Measurements from ENCODE around the gene EPC2. TPM values are rescaled to one million over a fixed set of nuclear protein-coding genes. Genes with fewer than 3 reads are reported as not detected.

The EPC2 gene
- polyA plus RNA-seq, 1 of the 3 experiments (the other 2 are of a cell fraction): 8.8 TPM

DNA sequence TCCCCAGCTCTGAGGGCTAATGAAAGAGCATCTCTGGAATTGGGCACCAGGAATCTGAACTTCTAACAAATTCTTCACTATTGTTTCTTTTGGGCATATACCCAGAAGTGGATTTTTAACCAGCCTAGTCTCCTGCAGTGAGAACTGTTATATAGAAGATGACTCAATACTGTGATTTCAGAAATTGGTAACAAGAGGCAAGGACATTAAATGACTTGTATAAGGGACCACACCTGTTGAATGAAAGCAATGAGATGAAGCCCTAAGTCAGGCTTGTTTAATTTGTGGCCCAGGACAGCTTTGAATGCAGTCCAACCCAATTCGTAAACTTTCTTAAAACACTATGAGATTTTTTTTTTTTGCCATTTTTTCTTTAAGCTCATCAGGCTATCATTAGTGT lies 57.9 kb downstream of the EPC2 start:
- H4K20me1 ChIP-seq (ENCODE audit: insufficient read depth): peaks cover 14% of the 10 kb centered on the region
- H3K4me1 ChIP-seq (ENCODE audit: control insufficient read depth in 1 of 2, insufficient read depth in 2 of 2, low read depth in 1 of 2, low read length in 1 of 2): no peaks in the 10 kb centered on the region; a peak in 1 of 4 replicates
- no peak overlapping the region for H3K4me2 ChIP-seq
- H3K9ac ChIP-seq: no peak overlapping the region
- WGBS (ENCODE audit: low lambda C conversion rate): 100% methylated on average over 1 of the region's 1 CpG
- CTCF ChIA-PET: interaction anchor here (0.9 kb wide), 1 partner anchor 11 kb away, joined by 3 read pairs; no protein-coding TSS in a partner anchor
- POLR2A ChIA-PET: no interaction called here
- peaks cover 0 to 57% of the 10 kb centered on the region in 2 experiments for H3K36me3 ChIP-seq (replicated peaks in 1 of 2; ENCODE audit: control insufficient read depth in 1 of 2, insufficient read depth in 2 of 2, low read length in 1 of 2)
- H2AFZ ChIP-seq (ENCODE audit: low read depth): no peak overlapping the region
- H3K79me2 ChIP-seq (ENCODE audit: insufficient read depth): peaks cover 55% of the 10 kb centered on the region
- no peak overlapping the region for H3K4me3 ChIP-seq (ENCODE audit: low read depth in 2 of 2, low read length in 1 of 2)
- no peak for DNase-seq
- peaks cover 22% of the 10 kb centered on the region for H3F3A ChIP-seq (replicated peaks; ENCODE audit: insufficient read depth)
- no peaks in the 10 kb centered on the region for H3K27me3 ChIP-seq (ENCODE audit: insufficient read depth)
- no peaks in the 10 kb centered on the region for H3K9me2 ChIP-seq
- no peak overlapping the region for H3K27ac ChIP-seq (ENCODE audit: low read depth in 2 of 2, low read length in 1 of 2)
- peaks cover 28% of the 10 kb centered on the region; the same call in 1 of the 2 replicates for H3K9me3 ChIP-seq
- TF ChIP-seq EP300 (IDR thresholded peaks at IDR 0.05; ENCODE audit: borderline replicate concordance in 1 of 2, low read depth in 1 of 2, low read length in 1 of 2) (no peak), FOXM1 (IDR thresholded peaks at IDR 0.05; ENCODE audit: low read depth) (no peak), SIN3A (IDR thresholded peaks at IDR 0.05; ENCODE audit: borderline replicate concordance, low read depth, low read length) (no peak), SMC3 (IDR thresholded peaks at IDR 0.05; ENCODE audit: low read depth, low read length) (no peak), NRF1 (IDR thresholded peaks at IDR 0.05; ENCODE audit: low read depth, low read length) (no peak)
- TF ChIP-seq, protein P1, sequence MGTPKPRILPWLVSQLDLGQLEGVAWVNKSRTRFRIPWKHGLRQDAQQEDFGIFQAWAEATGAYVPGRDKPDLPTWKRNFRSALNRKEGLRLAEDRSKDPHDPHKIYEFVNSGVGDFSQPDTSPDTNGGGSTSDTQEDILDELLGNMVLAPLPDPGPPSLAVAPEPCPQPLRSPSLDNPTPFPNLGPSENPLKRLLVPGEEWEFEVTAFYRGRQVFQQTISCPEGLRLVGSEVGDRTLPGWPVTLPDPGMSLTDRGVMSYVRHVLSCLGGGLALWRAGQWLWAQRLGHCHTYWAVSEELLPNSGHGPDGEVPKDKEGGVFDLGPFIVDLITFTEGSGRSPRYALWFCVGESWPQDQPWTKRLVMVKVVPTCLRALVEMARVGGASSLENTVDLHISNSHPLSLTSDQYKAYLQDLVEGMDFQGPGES (IDR thresholded peaks at IDR 0.05; ENCODE audit: low read depth, low read length): no peak

DNA sequence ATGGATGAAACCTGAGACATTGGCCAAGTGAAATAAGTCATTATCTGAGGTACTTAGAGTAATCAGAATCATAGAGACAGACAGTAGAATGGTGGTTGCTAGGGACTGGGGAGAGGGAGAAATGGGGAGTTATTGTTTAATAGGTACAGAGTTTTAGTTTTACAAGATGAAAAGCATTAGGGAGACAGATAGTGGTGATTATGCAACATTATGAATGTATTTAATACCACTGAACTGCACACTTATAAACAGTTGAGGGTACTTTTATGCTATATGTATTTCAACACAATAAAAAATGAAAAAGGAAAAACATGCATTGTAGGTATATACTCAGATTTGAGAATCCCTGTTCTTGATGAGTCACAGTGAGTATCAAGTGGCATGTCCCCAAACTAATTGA lies 59.7 kb downstream of the EPC2 start:
- no peak for DNase-seq
- Histone ChIP-seq H3K4me2 (no peak overlapping the region), H3K79me2 (ENCODE audit: insufficient read depth) (peaks cover 47% of the 10 kb centered on the region), H3K9ac (no peak overlapping the region), H2AFZ (ENCODE audit: low read depth) (no peak overlapping the region), H3K27ac (ENCODE audit: low read depth in 2 of 2, low read length in 1 of 2) (no peak overlapping the region), H3K9me3 (peaks cover 28% of the 10 kb centered on the region; the same call in 1 of the 2 replicates), H3K4me3 (ENCODE audit: low read depth in 2 of 2, low read length in 1 of 2) (no peak overlapping the region), H3K9me2 (no peaks in the 10 kb centered on the region), H3F3A (replicated peaks; ENCODE audit: insufficient read depth) (peaks cover 21% of the 10 kb centered on the region), H3K36me3 (replicated peaks in 1 of 2; ENCODE audit: control insufficient read depth in 1 of 2, insufficient read depth in 2 of 2, low read length in 1 of 2) (peaks cover 0 to 52% of the 10 kb centered on the region in 2 experiments), H3K27me3 (ENCODE audit: insufficient read depth) (no peaks in the 10 kb centered on the region), H3K4me1 (ENCODE audit: control insufficient read depth in 1 of 2, insufficient read depth in 2 of 2, low read depth in 1 of 2, low read length in 1 of 2) (no peaks in the 10 kb centered on the region; a peak in 1 of 4 replicates), H4K20me1 (ENCODE audit: insufficient read depth) (peaks cover 14% of the 10 kb centered on the region)
- ChIA-PET POLR2A (no interaction called here), CTCF (interaction anchor here (1.0 kb wide), 1 partner anchor 10 kb away, joined by 3 read pairs; no protein-coding TSS in a partner anchor)
- TF ChIP-seq, protein P2, sequence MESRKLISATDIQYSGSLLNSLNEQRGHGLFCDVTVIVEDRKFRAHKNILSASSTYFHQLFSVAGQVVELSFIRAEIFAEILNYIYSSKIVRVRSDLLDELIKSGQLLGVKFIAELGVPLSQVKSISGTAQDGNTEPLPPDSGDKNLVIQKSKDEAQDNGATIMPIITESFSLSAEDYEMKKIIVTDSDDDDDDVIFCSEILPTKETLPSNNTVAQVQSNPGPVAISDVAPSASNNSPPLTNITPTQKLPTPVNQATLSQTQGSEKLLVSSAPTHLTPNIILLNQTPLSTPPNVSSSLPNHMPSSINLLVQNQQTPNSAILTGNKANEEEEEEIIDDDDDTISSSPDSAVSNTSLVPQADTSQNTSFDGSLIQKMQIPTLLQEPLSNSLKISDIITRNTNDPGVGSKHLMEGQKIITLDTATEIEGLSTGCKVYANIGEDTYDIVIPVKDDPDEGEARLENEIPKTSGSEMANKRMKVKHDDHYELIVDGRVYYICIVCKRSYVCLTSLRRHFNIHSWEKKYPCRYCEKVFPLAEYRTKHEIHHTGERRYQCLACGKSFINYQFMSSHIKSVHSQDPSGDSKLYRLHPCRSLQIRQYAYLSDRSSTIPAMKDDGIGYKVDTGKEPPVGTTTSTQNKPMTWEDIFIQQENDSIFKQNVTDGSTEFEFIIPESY (IDR thresholded peaks at IDR 0.05; ENCODE audit: borderline replicate concordance, low read depth): no peak
- TF ChIP-seq MXI1 (IDR thresholded peaks at IDR 0.05; ENCODE audit: low read depth, low read length): no peak
- TF ChIP-seq, protein P3, sequence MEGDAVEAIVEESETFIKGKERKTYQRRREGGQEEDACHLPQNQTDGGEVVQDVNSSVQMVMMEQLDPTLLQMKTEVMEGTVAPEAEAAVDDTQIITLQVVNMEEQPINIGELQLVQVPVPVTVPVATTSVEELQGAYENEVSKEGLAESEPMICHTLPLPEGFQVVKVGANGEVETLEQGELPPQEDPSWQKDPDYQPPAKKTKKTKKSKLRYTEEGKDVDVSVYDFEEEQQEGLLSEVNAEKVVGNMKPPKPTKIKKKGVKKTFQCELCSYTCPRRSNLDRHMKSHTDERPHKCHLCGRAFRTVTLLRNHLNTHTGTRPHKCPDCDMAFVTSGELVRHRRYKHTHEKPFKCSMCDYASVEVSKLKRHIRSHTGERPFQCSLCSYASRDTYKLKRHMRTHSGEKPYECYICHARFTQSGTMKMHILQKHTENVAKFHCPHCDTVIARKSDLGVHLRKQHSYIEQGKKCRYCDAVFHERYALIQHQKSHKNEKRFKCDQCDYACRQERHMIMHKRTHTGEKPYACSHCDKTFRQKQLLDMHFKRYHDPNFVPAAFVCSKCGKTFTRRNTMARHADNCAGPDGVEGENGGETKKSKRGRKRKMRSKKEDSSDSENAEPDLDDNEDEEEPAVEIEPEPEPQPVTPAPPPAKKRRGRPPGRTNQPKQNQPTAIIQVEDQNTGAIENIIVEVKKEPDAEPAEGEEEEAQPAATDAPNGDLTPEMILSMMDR (IDR thresholded peaks at IDR 0.05): no peak
- TF ChIP-seq RAD21 (IDR thresholded peaks at IDR 0.05; ENCODE audit: low read length): no peak
- TF ChIP-seq RXRA (IDR thresholded peaks at IDR 0.05; ENCODE audit: borderline replicate concordance, low read depth): no peak
- TF ChIP-seq POLR2AphosphoS5 (IDR thresholded peaks at IDR 0.05; ENCODE audit: low read depth, low read length): no peak
- TF ChIP-seq NRF1 (IDR thresholded peaks at IDR 0.05; ENCODE audit: low read depth, low read length): no peak
- TF ChIP-seq YY1 (IDR thresholded peaks at IDR 0.05; ENCODE audit: low read depth): no peak
- TF ChIP-seq, protein P4, sequence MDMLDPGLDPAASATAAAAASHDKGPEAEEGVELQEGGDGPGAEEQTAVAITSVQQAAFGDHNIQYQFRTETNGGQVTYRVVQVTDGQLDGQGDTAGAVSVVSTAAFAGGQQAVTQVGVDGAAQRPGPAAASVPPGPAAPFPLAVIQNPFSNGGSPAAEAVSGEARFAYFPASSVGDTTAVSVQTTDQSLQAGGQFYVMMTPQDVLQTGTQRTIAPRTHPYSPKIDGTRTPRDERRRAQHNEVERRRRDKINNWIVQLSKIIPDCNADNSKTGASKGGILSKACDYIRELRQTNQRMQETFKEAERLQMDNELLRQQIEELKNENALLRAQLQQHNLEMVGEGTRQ (IDR thresholded peaks at IDR 0.05; ENCODE audit: borderline replicate concordance, low read depth, low read length): no peak
- no peak for TF ChIP-seq GATA2 (CRISPR knock-in tag; IDR thresholded peaks at IDR 0.05)
